GM18867 (cell line): ENCODE results near the gene AHSA1.

Source experiments
- ATAC-seq: cut with Tn5 transposase; IDR thresholded peaks from one replicate; pipeline ENCODE4 v1.9.1; 2021; ENCODE audit warnings: mild to moderate bottlenecking, moderate library complexity; ENCODE audit not compliant: unreplicated experiment

AHSA1 gene

GRCh38 chr14:77507762-77508161 lies 49.9 kb downstream of the AHSA1 start:
- no peak for ATAC-seq

GRCh38 chr14:77508249-77508648 lies 50.4 kb downstream of the AHSA1 start:
- ATAC-seq, result no peak

- no peak for ATAC-seq
These were observed 51.0 kb downstream of the AHSA1 start for GRCh38 chr14:77508876-77509275.

GRCh38 chr14:77509366-77509765 lies 51.5 kb downstream of the AHSA1 start:
- no peak for ATAC-seq

- no peak for ATAC-seq
These were observed 53.7 kb downstream of the AHSA1 start for GRCh38 chr14:77511486-77512162.

- no peak for ATAC-seq
These were observed 58.2 kb downstream of the AHSA1 start for GRCh38 chr14:77516126-77516525.
